Neutrophil (primary cell): ENCODE results near the gene ERMAP.

Experiments used
- H3K27ac ChIP-seq: fragments of 200-600 bp; sonication (generic); 2 replicates; pipeline ENCODE4 v1.5.1; 2016; ENCODE audit warnings: mild to moderate bottlenecking, moderate library complexity
- H3K27me3 ChIP-seq: fragments of 200-600 bp; sonication (generic); 2 replicates; pipeline ENCODE4 v1.6.0; 2016; ENCODE audit warnings: mild to moderate bottlenecking
- H3K36me3 ChIP-seq: fragments of 200-600 bp; sonication (generic); 2 replicates; pipeline ENCODE4 v1.5.1; 2017
- H3K4me1 ChIP-seq, 2 experiments: fragments of 200-600 bp in 1 of 2; sonication (generic) in 1 of 2; 1 replicate in 1 of 2; 2 replicates in 1 of 2; pipeline versions ENCODE4 v1.5.1 to v1.6.1; 2013 to 2016; ENCODE audit warnings: low read depth in 1 of 2, low read length in 1 of 2, mild to moderate bottlenecking in 1 of 2, moderate library complexity in 1 of 2; ENCODE audit not compliant: control insufficient read depth in 1 of 2, insufficient read depth in 1 of 2
- H3K4me3 ChIP-seq, 2 experiments: fragments of 200-600 bp in 1 of 2; sonication (generic) in 1 of 2; 1 replicate in 1 of 2; 2 replicates in 1 of 2; pipeline ENCODE4 v1.5.1; 2013 to 2016; ENCODE audit warnings: low read depth in 1 of 2, low read length in 1 of 2, mild to moderate bottlenecking in 1 of 2, moderate library complexity in 1 of 2
- H3K9me3 ChIP-seq: fragments of 200-600 bp; sonication (generic); 2 replicates; pipeline ENCODE4 v1.5.1; 2016
- CTCF ChIP-seq: fragments of 200-600 bp; sonication (generic); IDR thresholded peaks from 2 replicates; pipeline ENCODE4 v1.5.1; 2016; ENCODE audit warnings: antibody characterized with exemption

The ERMAP gene

GRCh38 chr1:42783092-42783491 is 33.8 kb upstream of the ERMAP start:
- H3K4me1 ChIP-seq = peaks cover 5 to 9% of the 10 kb centered on the region in 2 experiments
- no peak for TF ChIP-seq CTCF
- H3K9me3 ChIP-seq = no peaks in the 10 kb centered on the region
- peaks cover 34% of the 10 kb centered on the region for H3K27me3 ChIP-seq
- no peak overlapping the region for H3K27ac ChIP-seq
- H3K36me3 ChIP-seq = peaks cover 46% of the 10 kb centered on the region
- H3K4me3 ChIP-seq = no peak overlapping the region

- no peak overlapping the region for H3K27ac ChIP-seq
Observed at GRCh38 chr1:42784547-42784945, 32.4 kb upstream of the ERMAP start.

GRCh38 chr1:42784946-42785693 is 31.8 kb upstream of the ERMAP start, which contains the start of gene TMEM269:
Gene TMEM269 (plus strand): TSS chr1:42784991. CDS start chr1:42789894, 4,903 bp downstream.
- TF ChIP-seq CTCF = no peak
- Histone ChIP-seq H3K9me3 (no peaks in the 10 kb centered on the region), H3K4me1 (peaks cover 5 to 9% of the 10 kb centered on the region in 2 experiments), H3K27ac (no peak within 1 kb of the TSS), H3K36me3 (peaks cover 33% of the 10 kb centered on the region), H3K27me3 (peaks cover 34% of the 10 kb centered on the region), H3K4me3 (peak within 1 kb of the TSS in 1 of 2 experiments; percentile 3)

More at GRCh38 chr1:42784547-42784945, 32.4 kb upstream of the ERMAP start:
- no peak for TF ChIP-seq CTCF
- Histone ChIP-seq H3K4me1 (peaks cover 5 to 9% of the 10 kb centered on the region in 2 experiments), H3K27me3 (peaks cover 34% of the 10 kb centered on the region), H3K9me3 (no peaks in the 10 kb centered on the region), H3K4me3 (no peak overlapping the region), H3K36me3 (peaks cover 39% of the 10 kb centered on the region)

GRCh38 chr1:42786097-42786496 is 30.8 kb upstream of the ERMAP start:
- no peak for TF ChIP-seq CTCF

GRCh38 chr1:42788021-42788420 is 28.9 kb upstream of the ERMAP start:
- peaks cover 34% of the 10 kb centered on the region for H3K27me3 ChIP-seq
- no peaks in the 10 kb centered on the region for H3K9me3 ChIP-seq
- H3K4me3 ChIP-seq = no peak overlapping the region
- H3K4me1 ChIP-seq = peaks cover 5 to 9% of the 10 kb centered on the region in 2 experiments
- no peak for TF ChIP-seq CTCF
- peaks cover 8% of the 10 kb centered on the region for H3K36me3 ChIP-seq
- H3K27ac ChIP-seq = no peak overlapping the region

More at GRCh38 chr1:42786097-42786496, 30.8 kb upstream of the ERMAP start:
- no peak overlapping the region for H3K4me3 ChIP-seq
- H3K9me3 ChIP-seq = no peaks in the 10 kb centered on the region
- peaks cover 5 to 9% of the 10 kb centered on the region in 2 experiments for H3K4me1 ChIP-seq
- H3K27me3 ChIP-seq = peaks cover 34% of the 10 kb centered on the region
- no peak overlapping the region for H3K27ac ChIP-seq
- peaks cover 26% of the 10 kb centered on the region for H3K36me3 ChIP-seq
